PC-9 (cell line): ENCODE data around the gene ANGPTL2.

Experiments
- EZH2 ChIP-seq: fragments of 200-600 bp; sonication (generic); IDR thresholded peaks from 2 replicates; pipeline ENCODE4 v1.8.0; 2017; ENCODE audit warnings: antibody characterized with exemption, low read depth
- TF ChIP-seq, protein P1 (sequence below): fragments of 200-600 bp; sonication (generic); conservative IDR thresholded peaks from 2 replicates; pipeline ENCODE4 v1.6.1; 2017; ENCODE audit warnings: mixed run types, antibody characterized with exemption, mild to moderate bottlenecking, moderate library complexity

DNA sequence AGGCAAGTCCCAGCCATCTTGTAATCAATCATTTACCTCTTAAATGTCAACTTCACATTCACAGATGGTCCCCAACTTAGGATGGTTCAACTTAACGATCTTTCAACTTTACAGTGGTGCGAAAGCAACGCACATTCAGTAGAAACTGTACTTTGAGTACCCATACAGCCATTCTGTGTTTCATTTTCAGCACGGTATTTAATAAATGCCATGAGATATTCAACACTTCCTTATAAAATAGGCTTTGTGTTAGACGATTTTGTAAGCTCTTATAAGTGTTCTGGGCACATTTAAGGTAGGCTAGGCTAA, 47.1 kb upstream of the ANGPTL2 start:
- TF ChIP-seq, protein P1, sequence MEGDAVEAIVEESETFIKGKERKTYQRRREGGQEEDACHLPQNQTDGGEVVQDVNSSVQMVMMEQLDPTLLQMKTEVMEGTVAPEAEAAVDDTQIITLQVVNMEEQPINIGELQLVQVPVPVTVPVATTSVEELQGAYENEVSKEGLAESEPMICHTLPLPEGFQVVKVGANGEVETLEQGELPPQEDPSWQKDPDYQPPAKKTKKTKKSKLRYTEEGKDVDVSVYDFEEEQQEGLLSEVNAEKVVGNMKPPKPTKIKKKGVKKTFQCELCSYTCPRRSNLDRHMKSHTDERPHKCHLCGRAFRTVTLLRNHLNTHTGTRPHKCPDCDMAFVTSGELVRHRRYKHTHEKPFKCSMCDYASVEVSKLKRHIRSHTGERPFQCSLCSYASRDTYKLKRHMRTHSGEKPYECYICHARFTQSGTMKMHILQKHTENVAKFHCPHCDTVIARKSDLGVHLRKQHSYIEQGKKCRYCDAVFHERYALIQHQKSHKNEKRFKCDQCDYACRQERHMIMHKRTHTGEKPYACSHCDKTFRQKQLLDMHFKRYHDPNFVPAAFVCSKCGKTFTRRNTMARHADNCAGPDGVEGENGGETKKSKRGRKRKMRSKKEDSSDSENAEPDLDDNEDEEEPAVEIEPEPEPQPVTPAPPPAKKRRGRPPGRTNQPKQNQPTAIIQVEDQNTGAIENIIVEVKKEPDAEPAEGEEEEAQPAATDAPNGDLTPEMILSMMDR = no peak
- no peak for TF ChIP-seq EZH2
